NCI-H2107 (cell line): ENCODE results near the gene DYTN.

Source experiments
- DNase-seq: peaks from one replicate; lab custom pipeline; 2025; lab: John Stamatoyannopoulos, UW

DYTN gene

DNA sequence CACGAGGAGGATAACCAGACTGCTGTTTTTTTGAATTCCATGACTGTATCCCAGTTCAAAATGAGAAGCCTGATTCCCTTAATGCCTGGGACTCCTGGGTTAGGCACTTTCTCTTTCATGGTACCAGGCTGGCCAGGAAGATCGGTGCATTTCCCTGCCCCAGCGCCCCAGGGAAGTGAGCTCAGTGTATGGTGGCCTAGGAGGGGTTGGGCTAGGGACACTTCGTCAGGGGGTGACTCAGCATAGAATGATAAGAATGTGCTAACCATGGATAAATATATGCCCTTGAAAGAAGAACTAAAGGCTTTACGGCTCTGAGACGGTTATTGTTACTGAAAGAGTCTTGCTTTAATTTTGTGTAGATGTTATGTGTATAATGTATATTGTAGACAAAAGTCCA is 103.4 kb downstream of the DYTN start:
- DNase-seq: no peak

DNA sequence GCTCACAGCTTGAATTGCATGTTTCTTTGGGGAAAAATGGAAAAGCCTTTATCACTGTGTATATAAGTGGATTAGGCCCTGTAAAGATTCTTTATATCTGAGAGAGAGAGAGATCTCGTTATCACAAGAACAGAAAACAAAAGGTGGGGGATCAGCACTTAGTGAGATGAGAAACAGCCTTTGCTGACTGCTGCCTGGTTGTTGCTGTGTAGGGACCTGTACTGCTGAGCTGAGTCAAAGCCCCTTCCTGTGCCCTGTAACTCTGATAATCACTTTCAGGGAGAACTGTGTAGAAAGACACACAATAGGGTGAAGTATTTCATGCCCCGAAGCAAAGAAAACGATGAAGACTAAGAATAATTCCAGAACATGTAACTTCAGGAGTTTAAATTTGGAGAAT is 106.5 kb downstream of the DYTN start:
- DNase-seq: no peak

DNA sequence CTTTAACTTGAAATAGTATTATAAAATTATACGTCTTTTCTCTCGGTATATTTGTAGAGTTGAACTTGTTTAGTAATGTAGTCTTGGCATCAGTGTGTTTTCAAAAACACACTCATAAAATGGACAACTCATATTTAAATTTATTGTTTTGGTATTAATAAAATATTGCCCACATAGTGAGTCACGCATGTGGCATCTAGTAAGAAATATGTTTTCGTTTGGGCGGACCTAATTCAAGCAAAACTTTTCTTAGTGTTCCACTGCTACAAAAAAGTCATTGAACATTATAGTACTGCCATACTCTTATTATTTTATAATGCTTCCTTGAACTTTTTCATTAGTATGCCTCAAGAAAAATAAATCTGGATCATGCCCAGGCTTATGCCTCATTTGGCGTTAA is 107.0 kb downstream of the DYTN start:
- DNase-seq: no peak

DNA sequence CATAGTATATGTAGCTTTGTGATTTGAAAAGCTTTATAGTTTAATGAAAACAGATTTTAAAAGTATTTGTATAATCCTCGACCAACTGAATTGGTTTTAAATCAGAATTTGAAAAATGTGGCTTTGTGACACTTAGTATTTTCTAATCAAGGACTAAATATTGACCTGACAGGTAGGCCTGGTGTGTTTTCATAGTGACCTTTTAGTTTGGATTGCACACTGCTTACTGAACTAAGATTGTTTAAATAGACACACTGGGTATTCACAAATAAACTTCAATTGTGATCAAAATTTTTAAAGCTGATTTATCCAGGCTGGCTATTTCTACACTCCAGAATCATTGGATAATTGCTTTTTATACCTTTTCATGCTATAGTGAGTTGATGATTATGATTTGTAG is 107.7 kb downstream of the DYTN start:
- no peak for DNase-seq

DNA sequence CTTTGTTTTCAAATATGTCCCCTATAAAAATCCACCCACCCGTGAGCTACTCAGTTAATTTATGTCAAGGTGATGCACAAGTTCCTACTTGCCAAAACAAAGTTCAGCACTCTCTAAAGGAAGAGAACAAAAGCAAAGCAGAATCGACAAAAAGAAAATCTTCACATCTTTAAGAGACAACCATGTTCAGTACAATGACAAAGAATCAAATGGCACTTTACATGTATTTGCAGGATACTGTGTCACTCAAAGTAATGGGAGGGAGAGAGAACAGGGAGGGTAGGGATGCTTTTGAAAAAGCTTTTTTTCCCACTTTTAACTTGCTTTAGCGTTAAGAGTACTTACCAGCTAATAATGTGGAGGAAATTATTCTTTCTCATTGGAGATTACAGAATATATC is 115.0 kb downstream of the DYTN start:
- no peak for DNase-seq
